Calu3 (cell line): ENCODE data around the gene PPP4R4. TPM values are rescaled to one million over a fixed set of nuclear protein-coding genes. Genes with fewer than 3 reads are reported as not detected.

Experiments used
- BruUV-seq: library from RNA; stranded (reverse); fragments of 400-500 nt; replicated peaks from 2 replicates; lab custom pipeline; 2021; lab: Mats Ljungman, UMichigan
- CTCF ChIA-PET: fragments of 300-600 bp; sonication (Branson Sonifier 250); formaldehyde crosslinking; loops from one replicate; lab custom pipeline; 2022; ENCODE audit warnings: antibody characterized with exemption; lab: Charles Lee
- DNase-seq: peaks from one replicate; pipeline ENCODE4 v3.0.0; 2022
- H3K27ac Mint-ChIP-seq: one replicate; pipeline ENCODE4 v1.8.0; 2022; ENCODE audit warnings: mixed read lengths; ENCODE audit not compliant: unreplicated experiment
- H3K27me3 Mint-ChIP-seq: one replicate; pipeline ENCODE4 v1.8.0; 2022; ENCODE audit warnings: mixed read lengths; ENCODE audit not compliant: unreplicated experiment
- H3K36me3 Mint-ChIP-seq: one replicate; pipeline ENCODE4 v1.8.0; 2022; ENCODE audit warnings: mild to moderate bottlenecking, moderate library complexity, mixed read lengths; ENCODE audit not compliant: insufficient read depth, unreplicated experiment
- H3K4me1 Mint-ChIP-seq: one replicate; pipeline ENCODE4 v1.8.0; 2022; ENCODE audit warnings: mild to moderate bottlenecking, low read depth, mixed read lengths; ENCODE audit not compliant: unreplicated experiment
- H3K4me3 Mint-ChIP-seq: one replicate; pipeline ENCODE4 v1.8.0; 2022; ENCODE audit warnings: mild to moderate bottlenecking, low read depth, moderate library complexity, mixed read lengths; ENCODE audit not compliant: unreplicated experiment
- H3K9me3 Mint-ChIP-seq: one replicate; pipeline ENCODE4 v1.8.0; 2022; ENCODE audit warnings: low read depth, mixed read lengths; ENCODE audit not compliant: unreplicated experiment
- CTCF ChIP-seq: fragments of 200-600 bp; IDR thresholded peaks from one replicate; pipeline ENCODE4 v1.8.0; 2022; ENCODE audit warnings: antibody characterized with exemption; ENCODE audit not compliant: unreplicated experiment
- intact Hi-C: fragments of 100-400 bp; cut with micrococcal nuclease; formaldehyde crosslinking; loops from one replicate; pipeline ENCODE4 v1.10.0; 2022; ENCODE audit not compliant: unreplicated experiment
- total RNA-seq: library from RNA; stranded (reverse); gene quantifications from 2 replicates; pipeline ENCODE4 v1.2.3, GENCODE V29; 2022

The PPP4R4 gene
- total RNA-seq, 1 experiment from 2014 or later: 0.78 TPM

- Mint-ChIP-seq H3K36me3 (no peaks in the 10 kb centered on the region), H3K27me3 (no peaks in the 10 kb centered on the region), H3K4me1 (no peaks in the 10 kb centered on the region), H3K4me3 (no peak overlapping the region), H3K27ac (no peak overlapping the region), H3K9me3 (peaks cover 6% of the 10 kb centered on the region)
- CTCF ChIA-PET: no interaction called here
- intact Hi-C loops: no loop called here
- no TSS peak for BruUV-seq
- DNase-seq: no peak
- TF ChIP-seq CTCF: no peak
Observed at GRCh38 chr14:94225460-94226378, 51.6 kb downstream of the PPP4R4 start.

GRCh38 chr14:94227029-94227428, 52.9 kb downstream of the PPP4R4 start:
- Mint-ChIP-seq H3K36me3 (no peaks in the 10 kb centered on the region), H3K27ac (no peak overlapping the region), H3K27me3 (no peaks in the 10 kb centered on the region), H3K4me1 (no peaks in the 10 kb centered on the region), H3K9me3 (peaks cover 6% of the 10 kb centered on the region), H3K4me3 (no peak overlapping the region)
- BruUV-seq: no TSS peak
- intact Hi-C loops: no loop called here
- no peak for TF ChIP-seq CTCF
- CTCF ChIA-PET: no interaction called here
- DNase-seq: no peak

- Mint-ChIP-seq H3K27me3 (no peaks in the 10 kb centered on the region), H3K36me3 (no peaks in the 10 kb centered on the region), H3K9me3 (no peaks in the 10 kb centered on the region), H3K4me1 (no peaks in the 10 kb centered on the region), H3K4me3 (no peak overlapping the region), H3K27ac (no peak overlapping the region)
- intact Hi-C loops: no loop called here
- no peak for TF ChIP-seq CTCF
- no TSS peak for BruUV-seq
- DNase-seq: no peak
- CTCF ChIA-PET: no interaction called here
Observed at GRCh38 chr14:94237046-94237445, 62.9 kb downstream of the PPP4R4 start.

- Mint-ChIP-seq H3K36me3 (no peaks in the 10 kb centered on the region), H3K9me3 (no peaks in the 10 kb centered on the region), H3K4me1 (no peaks in the 10 kb centered on the region), H3K27me3 (no peaks in the 10 kb centered on the region), H3K4me3 (no peak overlapping the region), H3K27ac (no peak overlapping the region)
- intact Hi-C loops: no loop called here
- no peak for DNase-seq
- no peak for TF ChIP-seq CTCF
- no TSS peak for BruUV-seq
- CTCF ChIA-PET: no interaction called here
Observed at GRCh38 chr14:94237983-94238382, 63.9 kb downstream of the PPP4R4 start.
